ENCODE results near the gene DEGS1.

Gene DEGS1

DNA sequence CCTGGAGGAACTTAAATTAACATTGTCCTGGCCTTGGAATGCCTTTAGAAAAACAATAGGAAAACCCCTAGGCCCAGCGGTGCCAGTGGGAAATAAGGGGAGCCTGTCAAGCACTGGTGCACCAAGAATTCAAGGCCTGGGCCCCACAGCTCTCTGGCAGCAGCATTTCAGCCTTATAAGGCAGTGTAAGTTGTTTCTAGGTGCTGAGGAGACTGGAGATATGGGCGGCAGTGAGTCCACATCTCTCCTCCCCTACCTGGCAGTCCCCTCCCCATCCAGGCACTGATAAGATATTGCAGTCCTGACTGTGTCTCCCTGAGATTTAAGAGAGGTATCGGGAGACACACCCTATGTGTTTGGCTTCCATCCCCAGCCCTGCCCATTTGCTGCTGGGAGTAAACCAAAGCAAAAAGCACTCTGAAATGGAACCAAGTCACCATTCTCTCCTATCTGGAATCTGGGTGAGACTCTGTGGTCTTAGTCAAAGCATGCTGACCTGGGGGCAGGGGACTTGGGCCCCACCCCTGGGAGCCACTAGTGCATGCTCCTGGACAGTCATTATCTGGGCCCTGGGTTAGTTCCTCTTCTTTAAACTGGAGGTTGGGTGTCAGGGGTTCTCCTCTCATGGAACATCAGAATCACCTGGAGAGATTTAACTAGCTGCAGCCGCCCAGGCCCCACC is 30.5 kb downstream of the DEGS1 start:
- no peak for DNase-seq (ENCODE audit: low read depth)

DNA sequence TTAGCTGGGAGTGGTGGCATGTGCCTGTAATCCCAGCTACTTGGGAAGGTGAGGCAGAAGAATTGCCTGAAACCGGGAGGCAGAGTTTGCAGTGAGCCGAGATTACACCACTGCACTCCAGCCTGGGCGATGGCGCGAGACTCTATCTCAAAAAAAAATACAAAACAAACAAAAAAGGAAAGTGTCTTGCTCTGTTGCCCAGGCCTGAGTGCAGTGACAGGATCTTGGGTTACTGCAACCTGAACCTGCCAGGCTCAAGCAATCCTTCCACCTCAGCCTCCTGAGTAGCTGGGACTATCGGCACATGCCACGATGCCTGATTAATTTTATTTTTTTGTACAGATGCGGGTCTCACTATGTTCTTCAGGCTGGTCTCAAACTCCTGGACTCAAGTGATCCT is 33.3 kb downstream of the DEGS1 start:
- DNase-seq (ENCODE audit: low read depth): no peak

DNA sequence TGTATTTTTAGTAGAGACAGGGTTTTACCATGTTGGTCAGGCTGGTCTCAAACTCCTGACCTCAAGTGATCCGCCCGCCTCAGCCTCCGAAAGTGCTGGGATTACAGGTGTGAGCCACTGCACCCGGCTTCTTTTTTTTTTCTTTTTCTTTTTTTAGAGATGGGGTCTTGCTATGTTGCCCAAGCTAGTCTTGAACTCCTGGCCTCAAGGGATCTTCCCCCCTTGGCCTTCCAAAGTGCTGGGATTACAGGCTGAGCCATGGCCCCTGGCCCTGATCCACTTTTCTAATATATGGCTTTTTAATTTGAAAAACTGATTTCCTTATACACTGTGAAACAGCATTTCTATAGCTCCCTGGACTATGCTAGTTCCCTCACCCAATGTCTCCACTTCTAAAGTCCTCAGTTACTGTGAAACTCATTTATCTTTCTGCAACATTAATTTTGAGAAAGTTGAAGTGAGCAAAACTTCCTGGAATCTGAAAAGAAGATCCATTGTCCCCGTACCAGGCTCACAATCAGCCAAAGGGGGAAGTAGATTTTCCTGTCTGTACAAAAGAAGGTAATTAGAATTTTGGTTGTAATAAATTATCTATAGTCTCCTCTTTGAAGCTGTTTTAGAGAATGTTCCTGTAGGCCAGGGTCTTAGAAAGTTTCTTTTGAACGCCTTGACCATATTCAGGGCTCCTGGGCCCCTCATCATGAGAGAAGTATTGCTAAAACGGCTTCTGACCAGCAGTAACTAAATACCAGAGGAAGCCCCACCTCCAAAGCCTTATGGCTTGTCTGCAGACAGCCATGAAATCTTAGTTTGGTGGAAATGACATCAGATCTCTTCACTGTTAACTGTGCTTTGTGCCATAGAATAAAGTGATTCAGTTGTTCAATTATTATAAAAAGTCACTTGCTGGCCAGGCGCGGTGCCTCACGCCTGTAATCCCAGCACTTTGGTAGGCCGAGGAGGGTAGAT is 34.9 kb downstream of the DEGS1 start:
- no peak for DNase-seq (ENCODE audit: low read depth)

DNA sequence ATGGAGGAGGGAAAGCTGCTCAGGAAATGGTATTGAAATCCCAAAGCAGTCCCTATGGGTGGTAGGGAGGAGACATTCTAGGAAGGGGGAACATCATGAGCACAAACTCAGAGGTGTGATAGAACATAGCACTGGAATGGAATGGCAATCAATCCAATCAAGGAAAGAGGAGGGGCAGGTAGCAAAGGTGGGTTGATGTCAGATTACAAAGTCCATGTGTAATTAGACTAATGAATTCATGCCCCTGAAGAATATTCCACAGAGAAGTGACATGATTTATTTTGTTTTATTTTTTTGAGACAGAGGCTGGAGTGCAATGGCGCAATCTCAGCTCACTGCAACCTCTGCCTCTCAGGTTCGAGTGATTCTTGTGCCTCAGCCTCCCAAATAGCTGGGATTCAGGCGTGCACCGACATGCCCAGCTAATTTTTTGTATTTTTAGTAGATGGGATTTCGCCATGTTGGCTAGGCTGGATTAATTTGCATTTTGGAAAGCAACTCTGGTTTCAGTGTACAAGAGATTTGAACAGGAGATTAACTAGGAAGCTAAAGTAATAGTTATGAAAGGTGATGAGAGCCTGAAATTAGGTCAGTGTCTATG is 36.1 kb downstream of the DEGS1 start:
- DNase-seq (ENCODE audit: low read depth): no peak

DNA sequence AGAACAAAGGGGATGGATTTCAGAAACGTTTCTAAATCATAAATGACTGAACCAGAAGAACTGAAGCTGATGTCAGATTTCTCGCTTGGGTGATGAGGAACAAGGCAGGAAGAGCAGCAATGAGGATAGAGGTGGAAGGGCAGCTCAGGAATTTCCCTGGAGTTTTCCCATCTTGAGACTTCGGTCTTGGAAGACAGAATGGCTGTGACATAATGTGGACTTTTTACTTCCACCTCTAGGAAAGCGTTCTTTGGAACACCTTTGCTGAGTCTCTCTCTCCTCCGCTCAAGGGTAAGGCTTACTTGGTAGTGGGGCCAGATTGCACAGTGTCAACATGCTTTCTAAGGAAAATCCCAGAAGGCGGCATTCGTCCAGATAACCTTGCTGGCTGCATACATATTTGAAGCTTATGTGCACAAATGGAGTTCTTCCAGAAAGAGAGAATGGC is 36.6 kb downstream of the DEGS1 start:
- no peak for DNase-seq (ENCODE audit: low read depth)

DNA sequence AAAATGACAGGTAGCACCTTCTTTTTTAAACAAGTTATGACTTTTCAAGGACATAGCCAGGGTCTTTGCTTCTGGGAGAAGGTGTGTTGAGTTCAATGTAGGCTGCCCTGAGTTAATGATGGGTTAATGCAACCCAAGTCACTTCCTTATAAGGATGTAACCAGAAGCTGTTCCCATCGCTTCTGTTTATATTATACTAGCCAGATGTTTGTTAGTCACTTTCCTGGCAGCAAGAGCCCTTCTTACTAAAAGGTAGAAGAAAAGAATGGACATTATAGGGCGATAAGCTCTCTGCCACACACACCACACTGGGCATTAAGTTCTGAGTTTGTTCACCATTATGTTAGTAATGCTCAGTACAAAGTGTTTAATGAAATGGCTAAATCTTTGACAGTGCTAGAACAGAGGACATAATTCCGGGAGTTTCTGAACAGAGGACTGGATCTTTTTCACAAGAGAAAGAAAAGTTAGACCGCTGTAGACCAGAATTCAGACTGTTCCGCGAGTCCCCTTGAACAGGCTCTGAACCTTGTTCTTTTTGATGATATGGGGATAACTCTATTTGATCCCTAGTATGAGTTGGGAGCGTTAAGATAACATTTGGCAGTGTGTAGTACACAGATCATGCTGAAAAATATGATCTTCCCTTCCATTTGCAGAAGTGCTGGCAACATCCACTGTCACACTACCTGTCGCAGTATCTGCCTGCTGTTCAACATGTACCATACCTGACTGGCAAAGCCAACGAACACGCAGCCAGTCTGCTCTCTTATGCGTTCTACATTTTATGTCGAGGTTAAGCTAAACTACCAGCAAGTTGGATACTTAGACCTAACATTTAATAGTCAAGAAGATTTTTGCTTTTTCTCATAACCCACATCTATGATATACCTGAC is 41.0 kb downstream of the DEGS1 start:
- no peak for DNase-seq (ENCODE audit: low read depth)

- no peak for DNase-seq (ENCODE audit: low read depth)
Observed at GRCh38 chr1:224226849-224227502, 43.9 kb downstream of the DEGS1 start.

- DNase-seq (ENCODE audit: low read depth): no peak
Observed at GRCh38 chr1:224234017-224234416, 51.0 kb downstream of the DEGS1 start.

- no peak for DNase-seq (ENCODE audit: low read depth)
Observed at GRCh38 chr1:224235813-224236493, 52.9 kb downstream of the DEGS1 start.

DNA sequence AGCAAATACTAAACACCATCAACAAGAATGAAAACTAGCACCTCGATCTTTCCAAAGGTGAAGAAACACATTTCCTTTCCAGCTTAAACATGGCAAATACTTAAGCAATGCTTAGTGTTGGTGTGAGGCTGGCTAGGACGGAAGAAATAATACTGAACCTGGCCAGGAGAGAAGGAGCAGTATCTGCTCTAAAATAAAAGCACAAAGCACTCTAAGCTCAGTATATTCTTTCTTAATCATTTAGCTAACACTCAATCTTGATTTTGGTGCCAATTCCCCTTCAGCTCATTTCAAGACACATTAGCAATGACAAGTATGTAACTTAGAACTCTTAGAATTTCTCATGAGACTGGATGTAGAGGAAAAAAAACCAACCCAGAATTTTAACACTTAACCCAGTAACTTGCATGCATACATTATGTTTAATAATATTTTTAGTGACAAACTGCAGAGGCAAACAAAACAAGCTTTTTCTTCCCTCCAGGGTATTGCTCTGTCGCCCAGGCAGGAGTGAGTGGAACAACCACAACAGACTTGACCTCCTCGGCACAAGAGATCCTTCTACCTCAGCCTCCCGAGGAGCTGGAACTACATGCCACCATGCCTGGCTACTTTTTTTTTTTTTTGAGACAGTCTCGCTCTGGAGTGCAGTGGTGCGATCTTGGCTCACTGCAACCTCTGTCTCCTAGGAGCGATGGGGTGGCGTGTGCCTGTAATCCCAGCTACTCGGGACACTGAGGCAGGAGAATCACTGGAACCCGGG is 54.3 kb downstream of the DEGS1 start:
- DNase-seq (ENCODE audit: low read depth): no peak

GRCh38 chr1:224238212-224238611 is 55.2 kb downstream of the DEGS1 start:
- no peak for DNase-seq (ENCODE audit: low read depth)

- no peak for DNase-seq (ENCODE audit: low read depth)
Observed at GRCh38 chr1:224238756-224239155, 55.7 kb downstream of the DEGS1 start.
